ENCODE data around the gene HAVCR1.

The HAVCR1 gene

GRCh38 chr5:157107508-157107907 lies 48.6 kb upstream of the HAVCR1 start:
- ChIA-PET POLR2A (no interaction called here), CTCF (interaction anchor here (0.6 to 0.8 kb wide), 2 partner anchors 9 to 15 kb away, joined by 3 to 4 read pairs; no protein-coding TSS in a partner anchor)
- Histone ChIP-seq H3K27ac (ENCODE audit: extremely low read depth, low read depth, low read length) (no peak overlapping the region), H3K4me1 (ENCODE audit: control insufficient read depth, insufficient read depth, low read length) (no peaks in the 10 kb centered on the region), H3K36me3 (ENCODE audit: control insufficient read depth in 2 of 2, insufficient read depth in 1 of 2, low read length in 2 of 2) (no peaks in the 10 kb centered on the region), H3K4me3 (ENCODE audit: low read depth, low read length) (no peak overlapping the region), H3K9me3 (ENCODE audit: control insufficient read depth, insufficient read depth, low read depth, low read length) (no peaks in the 10 kb centered on the region)
- no peak for TF ChIP-seq ZNF214 (tag by site-specific recombination; IDR thresholded peaks at IDR 0.05; ENCODE audit: borderline replicate concordance)
- TF ChIP-seq ZNF239 (tag by site-specific recombination; IDR thresholded peaks at IDR 0.05): no peak
- TF ChIP-seq ZSCAN30 (tag by site-specific recombination; IDR thresholded peaks at IDR 0.05): no peak
- TF ChIP-seq ZNF335 (tag by site-specific recombination; conservative IDR thresholded peaks at IDR 0.05): no peak
- TF ChIP-seq REST (tag by site-specific recombination; IDR thresholded peaks at IDR 0.05): no peak
- no peak for TF ChIP-seq ZNF350 (tag by site-specific recombination; IDR thresholded peaks at IDR 0.05)
- no peak for TF ChIP-seq ZNF791 (tag by site-specific recombination; IDR thresholded peaks at IDR 0.05)
- TF ChIP-seq ZEB2 (tag by site-specific recombination; IDR thresholded peaks at IDR 0.05): no peak
- TF ChIP-seq ZNF18 (tag by site-specific recombination; IDR thresholded peaks at IDR 0.05): no peak
- TF ChIP-seq ZIC2 (tag by site-specific recombination; IDR thresholded peaks at IDR 0.05): no peak
- no peak for TF ChIP-seq ZBTB10 (tag by site-specific recombination; IDR thresholded peaks at IDR 0.05)
- no peak for TF ChIP-seq ZNF580 (tag by site-specific recombination; IDR thresholded peaks at IDR 0.05)
- TF ChIP-seq ZSCAN16 (tag by site-specific recombination; IDR thresholded peaks at IDR 0.05): no peak

GRCh38 chr5:157106630-157107461 lies 47.9 kb upstream of the HAVCR1 start:
- Histone ChIP-seq H3K4me1 (ENCODE audit: control insufficient read depth, insufficient read depth, low read length) (no peaks in the 10 kb centered on the region), H3K36me3 (ENCODE audit: control insufficient read depth in 2 of 2, insufficient read depth in 1 of 2, low read length in 2 of 2) (no peaks in the 10 kb centered on the region), H3K9me3 (ENCODE audit: control insufficient read depth, insufficient read depth, low read depth, low read length) (no peaks in the 10 kb centered on the region), H3K27ac (ENCODE audit: extremely low read depth, low read depth, low read length) (no peak overlapping the region), H3K4me3 (ENCODE audit: low read depth, low read length) (no peak overlapping the region)
- TF ChIP-seq KLF17 (tag by site-specific recombination; IDR thresholded peaks at IDR 0.05) (no peak), ZNF664 (tag by site-specific recombination; IDR thresholded peaks at IDR 0.05) (no peak), ZNF26 (tag by site-specific recombination; IDR thresholded peaks at IDR 0.05) (no peak), KLF10 (tag by site-specific recombination; IDR thresholded peaks at IDR 0.05) (no peak), ZNF311 (tag by site-specific recombination; IDR thresholded peaks at IDR 0.05; ENCODE audit: borderline replicate concordance) (no peak), ZNF596 (tag by site-specific recombination; IDR thresholded peaks at IDR 0.05) (no peak), ZNF221 (tag by site-specific recombination; IDR thresholded peaks at IDR 0.05; ENCODE audit: borderline replicate concordance) (no peak), ZNF121 (tag by site-specific recombination; IDR thresholded peaks at IDR 0.05) (no peak)
- ChIA-PET POLR2A (no interaction called here), CTCF (interaction anchor here (0.8 kb wide), 1 partner anchor 15 kb away, joined by 3 read pairs; no protein-coding TSS in a partner anchor)
